H1 (cell line): ENCODE results near the gene ITPKC. TPM values are rescaled to one million over a fixed set of nuclear protein-coding genes. Genes with fewer than 3 reads are reported as not detected.

Experiments
- CTCF ChIA-PET: fragments of 300-600 bp; sonication (Branson Sonifier 250); formaldehyde crosslinking; loops from one replicate; lab custom pipeline; 2021; ENCODE audit not compliant: partially characterized antibody; lab: Charles Lee
- POLR2A ChIA-PET: fragments of 300-600 bp; sonication (Branson Sonifier 250); formaldehyde crosslinking; loops from one replicate; lab custom pipeline; 2021; ENCODE audit warnings: inconsistent platforms; ENCODE audit not compliant: partially characterized antibody; lab: Charles Lee
- DNase-seq, 2 experiments: peaks; one replicate each; pipeline versions ENCODE4 v3.0.0 to v3.0.0-alpha.2; 2010 to 2022; ENCODE audit warnings: low spot score in 2 of 2, low read depth in 1 of 2, mixed read lengths in 1 of 2
- FAIRE-seq: peaks from 2 replicates; lab custom pipeline; 2011; peaks lifted over from hg19 to GRCh38; lab: Jason Lieb, UNC
- H2AFZ ChIP-seq: 2 replicates; pipeline ENCODE4 v1.8.1; 2012; ENCODE audit warnings: low read length, inconsistent platforms
- H2AK5ac ChIP-seq: 2 replicates; pipeline ENCODE4 v1.6.1; 2013; ENCODE audit warnings: low read depth, low read length
- H2BK120ac ChIP-seq: replicated peaks from 2 replicates; pipeline ENCODE3; 2013; ENCODE audit warnings: low read depth, low read length, inconsistent platforms
- H2BK12ac ChIP-seq: 2 replicates; pipeline ENCODE4 v1.6.1; 2013; ENCODE audit warnings: low read depth, low read length
- H2BK15ac ChIP-seq: 2 replicates; pipeline ENCODE4 v1.6.1; 2013; ENCODE audit warnings: low read length
- H2BK20ac ChIP-seq: 2 replicates; pipeline ENCODE4 v1.6.1; 2013; ENCODE audit warnings: low read length
- H2BK5ac ChIP-seq: 2 replicates; pipeline ENCODE4 v1.6.1; 2013; ENCODE audit warnings: low read depth, low read length
- H3K14ac ChIP-seq: 2 replicates; pipeline ENCODE4 v1.6.1; 2013; ENCODE audit warnings: inconsistent platforms; ENCODE audit not compliant: insufficient read length
- H3K18ac ChIP-seq: 2 replicates; pipeline ENCODE4 v1.6.1; 2013; ENCODE audit warnings: low read length; ENCODE audit errors: extremely low read depth
- H3K23ac ChIP-seq: 2 replicates; pipeline ENCODE4 v1.6.1; 2013; ENCODE audit warnings: inconsistent platforms; ENCODE audit not compliant: insufficient read length
- H3K23me2 ChIP-seq: 2 replicates; pipeline ENCODE4 v1.6.1; 2013; ENCODE audit warnings: low read depth, low read length
- H3K27ac ChIP-seq: 2 replicates; pipeline ENCODE4 v1.6.1; 2011; ENCODE audit warnings: low read depth, low read length, inconsistent platforms
- H3K27me3 ChIP-seq, 4 experiments: replicated peaks in 1 of 4; 1 replicate in 1 of 4; 2 replicates in 3 of 4; pipeline versions ENCODE4 v1.6.1 to v1.8.1; 2011 to 2013; ENCODE audit warnings: low read length in 3 of 4, mild to moderate bottlenecking in 3 of 4, inconsistent platforms in 2 of 4, mixed read lengths in 2 of 4, moderate library complexity in 1 of 4; ENCODE audit not compliant: control insufficient read depth in 3 of 4, insufficient read depth in 3 of 4; ENCODE audit errors: extremely low read depth in 1 of 4
- H3K36me3 ChIP-seq, 4 experiments: 2 replicates each; pipeline versions ENCODE4 v1.6.1 to v1.8.1; 2011 to 2013; ENCODE audit warnings: mild to moderate bottlenecking in 4 of 4, low read length in 3 of 4, moderate library complexity in 2 of 4, control low read depth in 1 of 4, inconsistent platforms in 1 of 4; ENCODE audit not compliant: insufficient read depth in 4 of 4, control insufficient read depth in 2 of 4
- H3K4ac ChIP-seq: replicated peaks from 2 replicates; pipeline ENCODE3; 2013; ENCODE audit warnings: low read length, low read depth, mixed read lengths, inconsistent platforms; ENCODE audit not compliant: insufficient read length
- H3K4me1 ChIP-seq, 4 experiments: replicated peaks in 1 of 4; 1 replicate in 1 of 4; 2 replicates in 3 of 4; pipeline versions ENCODE4 v1.6.1 to v1.8.1; 2011 to 2013; ENCODE audit warnings: low read length in 3 of 4, inconsistent platforms in 2 of 4, mixed read lengths in 1 of 4; ENCODE audit not compliant: insufficient read depth in 4 of 4, control insufficient read depth in 3 of 4
- H3K4me2 ChIP-seq, 2 experiments: 2 replicates each; pipeline versions ENCODE4 v1.6.1 to v1.8.1; 2011 to 2013; ENCODE audit warnings: low read depth in 2 of 2, low read length in 2 of 2, control low read depth in 1 of 2, inconsistent platforms in 1 of 2, mild to moderate bottlenecking in 1 of 2; ENCODE audit not compliant: insufficient read depth in 1 of 2
- H3K4me3 ChIP-seq, 4 experiments: fragments of 200-600, 300-600 bp in 1 of 4; sonication (generic), shearing (Covaris generic), sonication (Bioruptor Twin) in 1 of 4; 2 replicates each; pipeline versions ENCODE4 v1.5.1 to v1.8.1; 2011 to 2016; ENCODE audit warnings: low read length in 4 of 4, low read depth in 3 of 4, control low read depth in 2 of 4, inconsistent platforms in 2 of 4, mild to moderate bottlenecking in 2 of 4, mixed read lengths in 1 of 4, moderate library complexity in 1 of 4; ENCODE audit not compliant: insufficient read depth in 2 of 4; ENCODE audit errors: extremely low read depth in 1 of 4
- H3K56ac ChIP-seq: replicated peaks from 2 replicates; pipeline ENCODE3; 2013; ENCODE audit warnings: low read depth, mild to moderate bottlenecking, mixed read lengths, low read length, inconsistent platforms; ENCODE audit not compliant: insufficient read length
- H3K79me1 ChIP-seq: 2 replicates; pipeline ENCODE4 v1.6.1; 2013; ENCODE audit warnings: low read depth, low read length, control low read depth
- H3K79me2 ChIP-seq, 2 experiments: 2 replicates each; pipeline versions ENCODE4 v1.6.1 to v1.8.1; 2012 to 2013; ENCODE audit warnings: low read length in 2 of 2, mild to moderate bottlenecking in 2 of 2, inconsistent platforms in 1 of 2; ENCODE audit not compliant: insufficient read depth in 2 of 2, control insufficient read depth in 1 of 2
- H3K9ac ChIP-seq, 4 experiments: replicated peaks in 1 of 4; 1 replicate in 1 of 4; 2 replicates in 3 of 4; pipeline versions ENCODE4 v1.6.1 to v1.8.1; 2011 to 2013; ENCODE audit warnings: low read depth in 3 of 4, low read length in 3 of 4, control low read depth in 2 of 4, mild to moderate bottlenecking in 2 of 4, moderate library complexity in 2 of 4, inconsistent platforms in 1 of 4; ENCODE audit errors: extremely low read depth in 1 of 4
- H3K9me3 ChIP-seq, 2 experiments: 2 replicates each; pipeline versions ENCODE4 v1.6.1 to v1.8.1; 2012 to 2013; ENCODE audit warnings: mild to moderate bottlenecking in 2 of 2, moderate library complexity in 2 of 2, control low read depth in 1 of 2, inconsistent platforms in 1 of 2, low read depth in 1 of 2, low read length in 1 of 2, mixed read lengths in 1 of 2; ENCODE audit not compliant: insufficient read depth in 2 of 2
- H4K20me1 ChIP-seq, 2 experiments: replicated peaks in 1 of 2; 2 replicates each; pipeline versions ENCODE3 to v1.8.1; 2011 to 2013; ENCODE audit warnings: inconsistent platforms in 2 of 2, low read length in 2 of 2, mild to moderate bottlenecking in 1 of 2; ENCODE audit not compliant: insufficient read depth in 2 of 2, control insufficient read depth in 1 of 2
- H4K5ac ChIP-seq: 2 replicates; pipeline ENCODE4 v1.6.1; 2013; ENCODE audit warnings: low read length, low read depth, mixed read lengths, inconsistent platforms; ENCODE audit not compliant: insufficient read length
- H4K8ac ChIP-seq: 2 replicates; pipeline ENCODE4 v1.8.0; 2013; ENCODE audit warnings: mild to moderate bottlenecking, moderate library complexity, low read length, inconsistent platforms; ENCODE audit not compliant: insufficient read depth; ENCODE audit errors: extremely low read depth
- H4K91ac ChIP-seq: replicated peaks from 2 replicates; pipeline ENCODE3; 2013; ENCODE audit warnings: low read length, mixed read lengths, inconsistent platforms; ENCODE audit not compliant: insufficient read length
- EZH2 ChIP-seq: fragments of 200-600 bp; sonication (generic); IDR thresholded peaks from 2 replicates; pipeline ENCODE4 v1.7.1; 2012; ENCODE audit warnings: low read depth, mild to moderate bottlenecking, moderate library complexity, low read length, inconsistent platforms; ENCODE audit not compliant: severe bottlenecking
- FOSL1 ChIP-seq: IDR thresholded peaks from 2 replicates; pipeline ENCODE4 v1.6.1; 2011; ENCODE audit warnings: mild to moderate bottlenecking, low read depth, low read length, moderate library complexity; ENCODE audit not compliant: insufficient read depth
- JUN ChIP-seq: IDR thresholded peaks from 2 replicates; pipeline ENCODE4 v1.6.1; 2011; ENCODE audit warnings: low read depth, mild to moderate bottlenecking, improper control_type of control experiment, low read length
- JUND ChIP-seq: IDR thresholded peaks from 2 replicates; pipeline ENCODE4 v1.6.1; 2011; ENCODE audit warnings: mild to moderate bottlenecking, improper control_type of control experiment, low read length
- KDM4A ChIP-seq: IDR thresholded peaks from one replicate; pipeline ENCODE4 v1.7.1; 2012; ENCODE audit warnings: low read depth, mild to moderate bottlenecking, moderate library complexity, low read length, inconsistent platforms; ENCODE audit not compliant: severe bottlenecking
- RAD21 ChIP-seq, 2 experiments: IDR thresholded peaks in 1 of 2; conservative IDR thresholded peaks in 1 of 2; 2 replicates each; pipeline ENCODE4 v1.6.1; 2011; ENCODE audit warnings: low read depth in 2 of 2, low read length in 2 of 2, improper control_type of control experiment in 1 of 2, inconsistent platforms in 1 of 2, mild to moderate bottlenecking in 1 of 2, moderate library complexity in 1 of 2
- SAP30 ChIP-seq: fragments of 300-600 bp; sonication (generic); IDR thresholded peaks from 2 replicates; pipeline ENCODE4 v1.7.1; 2012; ENCODE audit warnings: low read length, moderate library complexity, mild to moderate bottlenecking, inconsistent platforms; ENCODE audit not compliant: insufficient read depth, insufficient replicate concordance
- SIN3A ChIP-seq, 2 experiments: IDR thresholded peaks in 1 of 2; conservative IDR thresholded peaks in 1 of 2; 2 replicates each; pipeline ENCODE4 v1.6.1; 2011 to 2012; ENCODE audit warnings: low read length in 2 of 2, improper control_type of control experiment in 1 of 2, low read depth in 1 of 2, mild to moderate bottlenecking in 1 of 2
- SIX5 ChIP-seq: IDR thresholded peaks from 2 replicates; pipeline ENCODE4 v1.6.1; 2011; ENCODE audit warnings: mild to moderate bottlenecking, low read depth, low read length
- SRF ChIP-seq: IDR thresholded peaks from 2 replicates; pipeline ENCODE4 v1.6.1; 2011; ENCODE audit warnings: mild to moderate bottlenecking, low read depth, low read length, moderate library complexity
- YY1 ChIP-seq: IDR thresholded peaks from 2 replicates; pipeline ENCODE4 v1.6.1; 2011; ENCODE audit warnings: low read depth, mild to moderate bottlenecking, low read length
- WGBS, 2 experiments: shearing (Covaris generic) in 1 of 2; methylation state at CpG; one replicate each; pipeline versions ENCODE4 v1.1.6 to v1.1.7; 2013 to 2015; ENCODE audit warnings: low lambda C conversion rate in 2 of 2, mixed read lengths in 2 of 2, inconsistent platforms in 1 of 2, low coverage in 1 of 2, missing lambda C conversion rate in 1 of 2; ENCODE audit not compliant: insufficient replicate concordance in 2 of 2, insufficient coverage in 1 of 2, insufficient read length in 1 of 2; ENCODE audit errors: extremely low coverage in 1 of 2, missing lambda C conversion rate in 1 of 2; 5-methylcytosine and 5-hydroxymethylcytosine counted together
- polyA plus RNA-seq, 7 experiments: library from polyadenylated mRNA; depleted of rRNA in 3 of 7; stranded (reverse) in 5 of 7; unstranded in 2 of 7; fragments of >200 nt in 5 of 7; fragments of 200-250 nt in 2 of 7; gene quantifications; 1 replicate in 5 of 7; 2 replicates in 1 of 7; 4 replicates in 1 of 7; pipeline versions ENCODE4 v1.2.1 to v1.2.3, GENCODE V29; 2011 to 2013; ENCODE audit warnings: missing spikeins in 2 of 7, mixed read lengths in 2 of 7
- total RNA-seq: library from RNA; stranded (reverse); fragmentation: NEBNext Ultra II Directional; extraction: Animal tissue kit (Norgen Biotek cat#: 25700); gene quantifications from 2 replicates; pipeline ENCODE4 v1.2.1, GENCODE V29; 2021

The ITPKC gene
- total and polyA plus RNA-seq, 2 of the 8 experiments (the other 6 are each of a cell fraction or from before 2014, with no cell fraction given), result 5.2 to 8.9 TPM

- WGBS, 2 experiments, result 86% methylated on average over 3 of the region's 14 CpGs; no CpG with 5 or more reads in 1 of the 2 experiments
- TF ChIP-seq SAP30 (no peak), SIX5 (no peak), KDM4A (no peak), JUND (no peak), EZH2 (no peak), SIN3A (conservative IDR thresholded peaks at IDR 0.05 in 1 of 2, IDR thresholded peaks at IDR 0.05 in 1 of 2; ENCODE audit: low read depth in 1 of 2, low read length in 2 of 2) (no peak), YY1 (no peak), RAD21 (IDR thresholded peaks at IDR 0.05 in 1 of 2, conservative IDR thresholded peaks at IDR 0.05 in 1 of 2; ENCODE audit: low read depth in 2 of 2, low read length in 2 of 2) (no peak), JUN (no peak), FOSL1 (no peak), SRF (no peak)
These were observed 49.3 kb upstream of the ITPKC start for GRCh38 chr19:40667602-40668001.

More at GRCh38 chr19:40667602-40668001, 49.3 kb upstream of the ITPKC start:
- Histone ChIP-seq H2BK15ac (no peak overlapping the region), H4K8ac (no peak overlapping the region), H3K18ac (no peak overlapping the region), H3K23ac (no peak overlapping the region), H3K9ac (no peak overlapping the region), H3K9me3 (no peaks in the 10 kb centered on the region), H2BK5ac (no peak overlapping the region), H3K36me3 (peaks cover 3 to 39% (median 17%) of the 10 kb centered on the region in 4 experiments; a peak in 5 of 8 replicates), H3K79me2 (no peaks in the 10 kb centered on the region), H2AK5ac (no peak overlapping the region), H4K91ac (no peak overlapping the region), H3K4me1 (peaks cover 0 to 4% (median 3%) of the 10 kb centered on the region in 4 experiments; a peak in 5 of 7 replicates), H2BK120ac (no peak overlapping the region), H3K79me1 (no peaks in the 10 kb centered on the region; the same call in 1 of the 2 replicates), H3K27me3 (no peaks in the 10 kb centered on the region; a peak in 1 of 7 replicates), H2BK12ac (no peak overlapping the region), H2AFZ (no peak overlapping the region), H3K4ac (no peak overlapping the region), H4K20me1 (peaks cover 0 to 9% of the 10 kb centered on the region in 2 experiments), H3K4me2 (no peak overlapping the region), H3K27ac (no peak overlapping the region), H3K56ac (no peak overlapping the region), H2BK20ac (no peak overlapping the region), H4K5ac (no peak overlapping the region), H3K4me3 (no peak overlapping the region), H3K14ac (no peak overlapping the region), H3K23me2 (peaks cover 2% of the 10 kb centered on the region; the same call in 1 of the 2 replicates)
- CTCF ChIA-PET, result interaction anchor here (0.6 to 1.2 kb wide), 2 partner anchors 11 to 477 kb away, joined by 3 read pairs; no protein-coding TSS in a partner anchor
- no peak for DNase-seq
- POLR2A ChIA-PET, result no interaction called here
- no peak for FAIRE-seq
